ENCODE results near the gene TWNK.

- TF ChIP-seq, protein P1, sequence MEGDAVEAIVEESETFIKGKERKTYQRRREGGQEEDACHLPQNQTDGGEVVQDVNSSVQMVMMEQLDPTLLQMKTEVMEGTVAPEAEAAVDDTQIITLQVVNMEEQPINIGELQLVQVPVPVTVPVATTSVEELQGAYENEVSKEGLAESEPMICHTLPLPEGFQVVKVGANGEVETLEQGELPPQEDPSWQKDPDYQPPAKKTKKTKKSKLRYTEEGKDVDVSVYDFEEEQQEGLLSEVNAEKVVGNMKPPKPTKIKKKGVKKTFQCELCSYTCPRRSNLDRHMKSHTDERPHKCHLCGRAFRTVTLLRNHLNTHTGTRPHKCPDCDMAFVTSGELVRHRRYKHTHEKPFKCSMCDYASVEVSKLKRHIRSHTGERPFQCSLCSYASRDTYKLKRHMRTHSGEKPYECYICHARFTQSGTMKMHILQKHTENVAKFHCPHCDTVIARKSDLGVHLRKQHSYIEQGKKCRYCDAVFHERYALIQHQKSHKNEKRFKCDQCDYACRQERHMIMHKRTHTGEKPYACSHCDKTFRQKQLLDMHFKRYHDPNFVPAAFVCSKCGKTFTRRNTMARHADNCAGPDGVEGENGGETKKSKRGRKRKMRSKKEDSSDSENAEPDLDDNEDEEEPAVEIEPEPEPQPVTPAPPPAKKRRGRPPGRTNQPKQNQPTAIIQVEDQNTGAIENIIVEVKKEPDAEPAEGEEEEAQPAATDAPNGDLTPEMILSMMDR (IDR thresholded peaks at IDR 0.05 in 4 of 5, conservative IDR thresholded peaks at IDR 0.05 in 1 of 5) = no peak
- no peak for TF ChIP-seq POLR2A (IDR thresholded peaks at IDR 0.05)
Observed at GRCh38 chr10:101021692-101022251, 34.4 kb downstream of the TWNK start.
